COLO668 (cell line): ENCODE data around the gene FLYWCH1.

ENCODE experiments used
- DNase-seq: peaks from one replicate; lab custom pipeline; 2025; ENCODE audit not compliant: unreplicated experiment; lab: John Stamatoyannopoulos, UW

FLYWCH1 gene

GRCh38 chr16:2966808-2967191 lies 55.1 kb downstream of the FLYWCH1 start:
- peak; percentile 48 for DNase-seq

DNA sequence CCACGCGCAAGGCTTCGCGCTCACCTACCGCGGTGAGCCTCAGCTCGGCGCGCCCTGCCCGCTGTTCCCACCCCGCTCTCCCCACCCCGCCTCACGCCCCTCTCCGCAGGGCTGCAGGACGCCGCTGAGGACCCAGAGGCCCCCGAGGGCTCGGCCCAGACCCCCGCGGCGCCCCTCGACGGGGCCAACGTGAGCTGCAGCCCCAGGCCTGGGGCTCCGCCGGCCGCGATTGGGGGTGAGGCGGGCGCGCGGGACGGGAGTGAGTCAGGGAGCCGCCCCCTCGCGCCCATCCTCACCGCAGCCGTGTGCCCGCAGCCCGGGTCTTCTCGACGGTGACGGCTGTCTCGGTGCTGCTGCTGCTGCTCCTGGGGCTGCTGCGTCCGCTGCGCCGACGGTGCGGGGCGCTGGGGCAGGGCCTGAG lies 55.5 kb downstream of the FLYWCH1 start:
- DNase-seq, result no peak

DNA sequence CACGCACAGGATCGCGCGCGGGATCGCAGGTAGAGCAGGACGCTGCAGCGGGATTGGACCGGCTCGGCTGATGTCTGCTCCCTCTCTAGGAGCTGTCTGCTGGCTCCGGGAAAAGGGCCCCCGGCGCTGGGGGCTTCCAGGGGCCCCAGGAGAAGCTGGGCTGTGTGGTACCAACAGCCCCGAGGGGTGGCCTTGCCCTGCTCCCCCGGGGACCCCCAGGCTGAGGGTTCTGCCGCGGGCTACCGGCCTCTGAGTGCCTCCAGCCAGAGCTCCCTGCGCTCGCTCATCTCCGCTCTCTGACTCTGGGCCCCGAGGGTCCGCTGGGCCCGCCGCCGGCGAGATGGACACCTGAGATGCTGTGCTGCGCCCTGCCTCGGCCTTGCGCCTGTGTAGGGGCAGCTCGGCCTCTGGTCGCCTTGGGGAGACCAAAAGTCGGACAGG lies 56.0 kb downstream of the FLYWCH1 start:
- DNase-seq, result no peak

DNA sequence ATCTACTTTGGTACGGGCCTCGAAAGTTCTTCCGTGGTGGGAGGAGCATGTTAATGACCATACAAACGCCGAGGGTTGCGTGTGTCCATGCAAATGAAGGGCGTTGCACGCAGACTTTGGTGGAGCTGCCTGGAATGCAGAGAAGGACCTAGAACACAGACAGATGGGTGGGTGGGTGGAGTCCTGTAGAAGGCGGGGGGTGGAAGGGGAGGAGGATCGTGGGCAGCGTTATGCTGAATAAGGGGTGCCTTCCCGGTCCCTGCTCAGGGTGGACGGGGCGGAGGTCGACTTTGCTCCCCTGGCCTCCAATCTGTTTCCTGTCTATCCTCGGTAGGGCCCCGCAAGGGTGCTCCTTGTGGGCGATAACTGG lies 56.6 kb downstream of the FLYWCH1 start:
- peak; percentile 71 for DNase-seq

DNA sequence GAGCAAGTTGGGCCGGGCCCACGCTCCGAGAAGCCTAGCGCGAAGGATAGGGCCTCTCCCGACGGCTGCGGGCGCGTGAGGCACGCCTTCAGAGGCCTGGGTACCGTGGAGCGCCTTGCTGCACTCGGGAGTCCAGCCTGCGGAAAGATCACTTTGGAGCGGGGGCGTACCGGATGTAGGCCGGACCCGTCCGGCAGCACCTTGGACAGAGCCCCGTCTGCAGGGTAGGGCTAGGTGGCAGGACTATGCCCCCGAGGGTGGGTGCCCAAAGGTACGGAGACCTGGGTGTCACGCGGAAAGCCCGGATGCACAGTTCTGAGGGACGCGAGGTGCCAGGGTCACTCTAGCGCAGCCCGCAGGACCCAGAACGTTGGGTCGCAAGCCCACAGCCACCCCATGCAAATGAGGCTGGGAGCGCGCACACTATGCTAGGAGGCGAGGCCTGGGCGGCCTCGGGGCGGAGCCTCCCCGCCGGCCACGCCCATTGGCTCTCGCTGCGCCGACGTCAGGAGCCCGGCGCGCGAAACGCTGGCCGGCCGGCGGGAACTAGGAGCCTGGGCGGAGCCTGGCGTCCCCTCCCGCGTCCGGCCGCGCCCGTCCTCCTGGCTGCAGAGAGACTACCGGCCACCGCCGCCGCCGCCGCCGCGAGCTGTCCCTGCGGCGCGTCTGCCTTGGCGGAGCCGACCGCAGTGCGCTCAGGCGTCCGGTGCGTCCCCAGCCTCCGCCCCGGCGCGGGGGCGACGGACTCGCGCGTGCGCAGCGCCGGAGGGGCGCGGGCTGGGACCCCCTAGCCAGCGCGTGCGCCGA lies 57.2 kb downstream of the FLYWCH1 start, which contains the start of gene PAQR4:
Gene PAQR4 (plus strand): TSS at position 611 of the 807 bp plus-strand sequence. CDS start 327 bp downstream, outside the sequence.
- DNase-seq, result peak; percentile 94

GRCh38 chr16:2969545-2970521 lies 58.1 kb downstream of the FLYWCH1 start:
- peak; percentile 83 for DNase-seq

- no peak for DNase-seq
Measured at GRCh38 chr16:2970563-2970962, 58.8 kb downstream of the FLYWCH1 start.

DNA sequence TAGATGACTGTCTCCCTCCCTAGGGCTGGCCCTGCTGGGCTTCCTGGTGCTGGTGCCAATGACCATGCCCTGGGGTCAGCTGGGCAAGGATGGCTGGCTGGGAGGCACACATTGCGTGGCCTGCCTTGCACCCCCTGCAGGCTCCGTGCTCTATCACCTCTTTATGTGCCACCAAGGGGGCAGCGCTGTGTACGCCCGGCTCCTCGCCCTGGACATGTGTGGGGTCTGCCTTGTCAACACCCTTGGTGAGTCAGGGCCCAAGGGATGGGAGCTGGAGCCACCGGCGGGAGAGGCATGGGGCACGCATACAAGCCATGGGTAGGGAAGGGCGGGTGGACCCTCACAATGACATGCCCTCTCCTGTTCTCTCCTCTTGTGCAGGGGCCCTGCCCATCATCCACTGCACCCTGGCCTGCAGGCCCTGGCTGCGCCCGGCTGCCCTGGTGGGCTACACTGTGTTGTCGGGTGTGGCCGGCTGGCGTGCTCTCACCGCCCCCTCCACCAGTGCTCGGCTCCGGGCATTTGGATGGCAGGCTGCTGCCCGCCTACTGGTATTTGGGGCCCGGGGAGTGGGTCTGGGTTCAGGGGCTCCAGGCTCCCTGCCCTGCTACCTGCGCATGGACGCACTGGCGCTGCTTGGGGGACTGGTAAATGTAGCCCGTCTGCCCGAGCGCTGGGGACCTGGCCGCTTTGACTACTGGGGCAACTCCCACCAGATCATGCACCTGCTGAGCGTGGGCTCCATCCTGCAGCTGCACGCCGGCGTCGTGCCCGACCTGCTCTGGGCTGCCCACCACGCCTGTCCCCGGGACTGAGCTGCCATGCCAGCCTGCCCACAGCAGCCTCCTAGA lies 59.6 kb downstream of the FLYWCH1 start:
- DNase-seq, result no peak

GRCh38 chr16:2971985-2972784 lies 60.5 kb downstream of the FLYWCH1 start:
- no peak for DNase-seq

GRCh38 chr16:2973093-2973492 lies 61.4 kb downstream of the FLYWCH1 start:
- no peak for DNase-seq

GRCh38 chr16:2973605-2974318 lies 62.0 kb downstream of the FLYWCH1 start:
- no peak for DNase-seq

GRCh38 chr16:2974319-2975056 lies 62.8 kb downstream of the FLYWCH1 start:
- DNase-seq, result no peak

DNA sequence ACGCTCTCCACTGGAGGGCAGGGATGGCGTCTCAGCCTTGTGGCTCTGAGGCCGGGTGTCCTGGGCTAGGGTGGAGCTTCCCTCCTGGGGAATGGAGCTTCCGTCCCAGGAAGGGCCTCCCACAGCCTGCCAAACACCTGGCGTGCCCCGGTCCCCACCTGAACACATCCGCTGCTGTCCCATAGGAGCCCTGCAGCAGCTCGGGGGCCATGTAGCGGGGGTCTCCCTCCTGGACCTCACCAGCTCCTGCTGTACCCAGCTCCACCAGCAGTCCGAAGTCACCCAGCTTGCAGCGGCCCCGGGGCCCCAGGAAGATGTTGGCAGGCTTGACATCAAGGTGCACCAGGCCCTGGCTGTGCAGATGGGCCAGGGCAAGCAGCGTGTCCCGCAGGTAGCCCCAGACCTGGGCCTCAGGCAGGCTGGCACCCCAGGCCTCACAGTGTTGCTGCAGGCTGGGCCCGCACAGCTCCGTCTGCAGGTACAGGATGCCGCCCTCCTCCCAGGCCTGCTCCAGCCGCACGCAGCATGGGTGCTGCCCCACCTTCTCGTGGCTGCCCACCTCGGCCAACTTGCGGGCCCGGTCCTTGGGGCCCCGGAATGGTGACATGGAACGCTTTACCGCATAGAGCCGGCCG lies 63.5 kb downstream of the FLYWCH1 start:
- DNase-seq, result no peak

GRCh38 chr16:2976201-2976600 lies 64.5 kb downstream of the FLYWCH1 start:
- DNase-seq, result no peak

GRCh38 chr16:2976673-2977072 lies 64.9 kb downstream of the FLYWCH1 start:
- DNase-seq, result no peak

GRCh38 chr16:2977440-2977839 lies 65.7 kb downstream of the FLYWCH1 start:
- DNase-seq, result peak; percentile 22

GRCh38 chr16:2979669-2980226 lies 68.0 kb downstream of the FLYWCH1 start:
- DNase-seq, result peak; percentile 38
